M059J (cell line): Measurements from ENCODE around the gene CNGA3. TPM values are rescaled to one million over a fixed set of nuclear protein-coding genes. Genes with fewer than 3 reads are reported as not detected.

Source experiments
- DNase-seq: peaks from one replicate; pipeline ENCODE4 v3.0.0-alpha.2; 2012; ENCODE audit warnings: low read depth
- total RNA-seq: library from RNA; depleted of rRNA; stranded (reverse); fragments of >200 nt; shearing (Covaris generic); gene quantifications from 2 replicates; pipeline ENCODE4 v1.2.3, GENCODE V29; 2014

CNGA3 gene
- total RNA-seq, 1 experiment from 2014 or later, result not detected

DNA sequence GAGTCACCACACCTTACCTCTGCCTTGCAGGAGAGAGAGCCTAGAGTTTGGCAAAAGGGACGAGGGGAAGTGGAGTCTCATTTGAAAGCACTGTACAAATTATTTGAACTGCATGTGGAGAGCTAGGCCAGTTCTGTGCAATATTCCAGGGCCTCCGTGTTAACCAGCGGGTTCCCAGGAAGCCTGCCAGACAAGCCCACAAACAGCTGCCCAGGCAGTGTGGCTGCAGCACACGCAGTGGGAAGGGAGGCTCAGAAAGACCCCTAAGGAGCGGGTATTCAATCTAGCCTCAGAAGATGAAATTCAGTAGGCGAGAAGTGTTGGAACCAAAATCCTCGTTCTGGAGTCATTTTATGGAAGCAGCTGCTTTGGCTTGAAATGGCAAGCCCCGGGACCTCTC lies 30.7 kb downstream of the CNGA3 start:
- DNase-seq, result no peak

DNA sequence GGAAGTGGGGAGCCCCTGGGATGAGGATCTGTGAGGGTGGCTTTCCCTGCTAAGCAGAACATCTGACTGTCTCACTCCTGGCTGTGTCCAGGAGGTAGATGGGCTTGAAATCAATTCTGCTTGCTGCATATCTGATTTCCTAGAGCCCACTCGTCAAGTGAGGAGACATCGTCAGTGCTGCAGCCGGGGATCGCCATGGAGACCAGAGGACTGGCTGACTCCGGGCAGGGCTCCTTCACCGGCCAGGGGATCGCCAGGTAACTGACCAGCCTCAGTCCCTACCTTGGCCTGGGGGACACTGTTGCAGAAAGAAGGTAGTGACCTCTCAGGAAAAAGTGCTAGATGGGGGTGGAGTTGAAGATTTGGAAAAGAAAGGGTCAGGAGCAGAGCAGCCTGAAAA lies 31.3 kb downstream of the CNGA3 start:
- no peak for DNase-seq

DNA sequence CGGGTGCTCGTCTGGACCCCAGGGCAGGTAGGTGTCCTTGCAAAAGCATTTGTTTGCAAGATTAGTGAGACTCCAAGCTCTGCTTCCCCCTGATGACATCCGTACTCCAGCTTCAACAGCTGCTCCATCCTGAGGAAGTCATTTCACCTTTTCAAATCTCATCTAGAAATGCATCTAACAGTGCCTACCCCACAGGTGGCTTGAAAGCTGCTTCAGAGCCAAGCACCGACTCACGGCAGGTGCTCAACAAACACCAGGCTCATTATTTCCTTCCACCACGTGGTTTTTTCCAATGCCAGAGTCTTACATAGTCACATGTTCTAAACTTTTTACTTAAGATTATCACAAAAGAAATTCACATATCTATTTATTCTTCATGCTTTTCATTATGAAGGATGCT lies 31.9 kb downstream of the CNGA3 start:
- DNase-seq, result no peak

DNA sequence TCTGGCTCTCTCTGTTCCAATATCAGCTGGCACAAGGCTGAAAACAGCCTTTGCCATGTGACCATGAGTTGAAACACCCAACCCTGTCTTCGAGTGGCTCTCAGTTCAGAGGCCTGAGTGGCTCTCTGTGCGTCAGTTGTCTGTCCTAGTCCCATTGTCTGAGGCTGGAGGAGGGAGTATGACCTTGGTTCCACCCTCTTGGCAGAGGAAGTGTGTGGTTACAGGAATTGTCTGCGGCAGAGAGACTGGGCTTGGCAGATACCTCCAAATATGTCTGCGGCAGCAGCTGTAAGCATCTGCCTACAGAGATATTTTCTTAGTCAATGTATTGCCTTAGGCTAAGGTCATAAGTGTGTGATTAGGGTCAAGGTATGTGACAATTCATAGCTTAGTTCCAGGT lies 32.6 kb downstream of the CNGA3 start:
- peak; percentile 77 for DNase-seq

DNA sequence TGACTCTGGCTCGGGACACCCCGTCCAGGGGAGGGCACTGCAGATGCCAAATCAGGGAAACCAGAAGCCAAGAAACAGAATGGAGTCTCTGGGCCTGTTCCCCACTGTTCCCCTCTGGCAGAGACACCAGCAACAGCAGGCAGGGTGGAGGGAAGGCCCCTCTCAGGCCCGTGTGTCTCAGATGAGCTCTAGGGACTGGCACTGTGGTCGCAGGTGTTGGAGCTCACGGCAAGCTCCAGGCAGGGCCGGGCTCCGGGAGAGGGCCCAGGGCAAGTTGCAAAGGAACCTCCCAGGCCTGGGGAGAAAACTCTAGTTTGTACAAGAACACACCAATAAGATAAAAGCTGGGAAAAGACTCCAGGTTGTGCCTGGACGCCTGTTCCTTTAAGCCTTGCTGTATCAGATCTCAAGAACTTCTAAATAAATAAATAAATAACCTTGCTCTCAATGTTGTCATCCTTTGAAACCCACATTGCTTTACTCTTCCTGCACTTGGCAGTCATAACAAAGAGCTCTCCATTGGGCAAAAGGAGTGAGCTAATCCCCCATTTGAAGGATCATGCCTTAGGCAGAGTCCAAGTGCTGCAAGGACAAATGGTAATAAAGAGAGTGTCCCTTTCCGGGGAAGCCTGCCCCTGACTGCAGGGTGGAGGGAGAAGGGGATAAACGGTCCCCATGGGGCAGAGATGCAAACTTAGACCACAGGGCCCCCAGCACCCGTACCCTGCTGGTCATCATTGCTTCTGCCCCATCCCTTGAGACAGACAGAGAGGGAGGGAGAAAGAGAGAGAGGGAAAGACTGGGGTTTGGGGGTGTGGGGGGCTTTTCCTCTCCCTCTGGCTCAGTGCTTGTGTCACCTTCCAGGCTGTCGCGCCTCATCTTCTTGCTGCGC lies 33.3 kb downstream of the CNGA3 start:
- peak; percentile 47 for DNase-seq

DNA sequence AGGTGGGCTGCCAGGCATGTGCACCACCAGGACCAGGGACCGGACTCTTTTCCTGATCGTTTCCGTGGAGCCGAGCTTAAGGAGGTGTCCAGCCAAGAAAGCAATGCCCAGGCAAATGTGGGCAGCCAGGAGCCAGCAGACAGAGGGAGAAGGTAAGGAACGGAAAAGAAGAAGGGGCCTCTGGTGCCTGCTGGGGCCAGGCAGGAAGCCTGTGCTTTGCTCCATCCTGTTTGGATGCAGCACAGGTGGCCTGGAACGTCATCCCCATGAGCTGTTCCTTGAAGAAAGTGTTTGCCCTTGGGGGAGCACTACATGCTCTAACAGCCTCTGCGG lies 33.9 kb downstream of the CNGA3 start:
- no peak for DNase-seq

DNA sequence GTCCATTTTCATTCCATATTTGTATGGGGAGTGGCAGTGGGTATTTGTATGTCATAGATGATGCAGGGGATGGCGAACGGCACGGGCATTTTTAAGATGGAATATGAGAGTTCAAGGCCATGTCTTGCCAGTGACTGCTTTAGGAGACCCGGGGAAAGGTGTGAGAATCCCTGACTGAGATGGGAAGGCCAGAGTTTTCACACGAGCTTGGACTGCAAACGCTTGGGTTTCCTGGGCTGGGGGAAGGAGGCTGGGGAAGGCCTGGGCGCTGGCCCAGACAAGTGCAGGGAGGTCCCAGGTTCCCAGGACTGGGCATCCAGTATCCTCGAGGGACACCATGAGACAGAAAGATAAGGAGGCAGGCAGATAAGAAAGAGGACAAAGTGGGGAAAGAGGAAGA lies 35.2 kb downstream of the CNGA3 start:
- DNase-seq, result no peak

DNA sequence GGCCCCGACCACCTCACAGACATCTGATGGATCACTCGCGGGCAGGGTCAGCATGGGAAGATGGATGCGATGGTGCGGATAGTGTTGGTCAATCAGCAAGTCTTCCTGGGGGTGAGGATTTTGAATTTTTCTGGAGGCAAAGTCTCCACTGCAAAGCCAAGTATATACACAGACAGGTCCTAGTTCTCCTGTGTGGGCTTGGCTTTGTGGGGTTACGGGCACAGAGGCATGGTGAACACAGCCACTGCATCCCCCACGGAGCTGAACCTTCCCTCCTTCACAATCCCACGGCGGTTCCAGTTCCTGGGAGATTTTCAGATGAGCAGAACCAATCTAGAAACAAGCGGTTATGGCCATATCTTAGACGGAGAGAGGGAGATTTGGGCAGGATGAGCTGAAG lies 35.8 kb downstream of the CNGA3 start:
- no peak for DNase-seq

DNA sequence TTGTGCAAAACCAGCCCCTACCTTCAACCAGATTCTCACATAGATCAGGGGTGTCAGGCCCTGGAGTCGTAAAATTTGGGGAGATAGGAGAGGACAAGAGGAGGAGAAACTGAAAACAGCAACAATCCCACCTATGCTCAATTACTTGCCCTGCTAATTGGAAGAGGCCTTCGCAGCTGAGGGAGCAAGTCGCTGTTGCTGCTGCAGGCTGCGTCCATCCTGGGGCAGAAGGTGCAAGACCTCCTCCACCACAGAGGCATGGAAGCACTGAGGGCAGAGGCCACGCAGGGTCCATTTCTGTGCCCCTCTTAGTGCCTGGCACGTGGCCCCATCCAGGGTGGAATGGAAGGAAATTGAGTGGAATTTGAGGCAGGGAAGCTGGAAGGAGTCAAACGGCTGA lies 36.5 kb downstream of the CNGA3 start:
- DNase-seq, result no peak

DNA sequence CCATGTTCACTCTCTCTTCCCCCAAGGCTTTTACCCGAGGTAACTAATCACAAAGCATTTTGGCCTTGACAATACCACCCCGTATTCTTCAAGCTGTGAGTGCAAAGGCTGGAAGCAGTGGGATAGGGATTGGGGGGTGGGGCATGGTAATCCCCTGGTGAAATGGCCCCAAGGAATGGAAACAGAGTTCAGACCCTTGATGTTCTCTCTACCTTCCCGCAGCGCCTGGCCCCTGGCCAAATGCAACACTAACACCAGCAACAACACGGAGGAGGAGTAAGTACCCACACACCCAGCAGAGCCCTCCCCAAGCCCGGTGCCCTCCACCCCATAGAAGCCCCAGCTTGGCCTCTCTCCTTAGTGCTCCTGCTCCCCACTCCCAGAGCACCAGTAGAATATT lies 36.9 kb downstream of the CNGA3 start:
- DNase-seq, result no peak

DNA sequence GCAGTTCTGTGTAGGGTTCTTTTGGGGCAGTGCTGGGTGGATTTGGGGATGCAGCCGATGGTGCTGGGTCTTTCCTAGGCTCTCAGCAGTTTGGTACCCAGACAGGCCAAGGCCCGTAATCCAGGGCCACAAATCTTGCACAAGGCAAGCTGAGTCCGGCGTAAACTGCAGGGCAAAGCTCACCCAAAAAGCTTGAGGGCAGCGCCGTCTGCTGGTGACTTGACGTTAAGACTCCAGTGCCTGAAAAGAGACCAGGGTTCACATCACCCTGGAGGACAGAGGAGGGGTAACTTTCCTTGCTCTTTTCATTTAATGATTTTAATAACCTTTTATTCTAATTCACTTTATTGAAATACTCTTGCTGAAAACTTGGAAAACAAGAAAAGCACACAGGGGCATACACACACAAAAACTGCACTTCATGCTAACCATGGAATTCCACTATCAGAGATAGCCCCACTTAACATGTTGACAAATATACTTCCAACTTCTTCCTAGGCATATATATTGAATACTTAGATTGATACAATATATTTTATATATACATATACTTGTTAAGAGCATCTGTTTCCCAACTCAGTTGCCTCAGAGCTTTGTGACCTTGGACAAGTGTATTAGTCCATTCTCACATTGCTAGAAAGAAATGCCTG lies 38.9 kb downstream of the CNGA3 start:
- DNase-seq, result peak; percentile 64

DNA sequence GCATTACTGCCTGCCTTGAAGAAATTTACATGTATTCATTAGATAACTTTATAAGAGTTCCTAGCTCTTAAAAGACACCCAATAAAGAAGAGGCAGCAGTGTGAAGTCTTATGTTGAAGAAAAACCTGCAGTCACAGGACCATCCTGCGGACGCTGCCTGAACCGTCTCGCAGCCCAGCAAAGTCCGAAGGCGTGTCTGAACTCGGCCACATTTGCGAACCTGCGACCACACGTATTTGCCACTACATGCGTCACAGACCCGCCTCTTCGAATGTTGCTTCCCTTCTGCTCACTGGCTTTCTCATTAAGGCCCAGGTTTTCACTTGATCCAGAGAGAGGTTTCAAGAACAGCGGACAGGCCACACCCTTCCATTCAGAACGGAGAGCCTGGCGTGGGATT lies 41.2 kb downstream of the CNGA3 start:
- no peak for DNase-seq

DNA sequence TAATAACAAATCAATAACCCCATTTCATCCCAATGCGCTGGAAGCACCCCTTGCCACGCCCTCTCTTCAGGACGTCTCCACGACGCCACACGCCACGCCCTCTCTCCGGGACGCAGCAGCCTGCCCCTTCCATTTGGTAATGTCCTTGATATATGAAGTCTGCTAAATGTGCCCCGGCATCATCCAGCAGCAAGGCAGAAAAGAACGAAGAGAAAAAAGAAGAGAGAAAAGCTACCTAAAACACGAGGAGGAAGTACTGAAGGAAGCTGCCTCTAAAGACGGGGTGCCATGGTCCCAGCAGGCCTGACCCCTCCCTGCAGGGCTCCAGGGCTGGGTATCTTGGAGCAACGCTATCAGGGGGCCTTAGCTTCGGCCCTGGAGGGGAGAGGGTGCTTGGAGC lies 41.8 kb downstream of the CNGA3 start:
- no peak for DNase-seq

DNA sequence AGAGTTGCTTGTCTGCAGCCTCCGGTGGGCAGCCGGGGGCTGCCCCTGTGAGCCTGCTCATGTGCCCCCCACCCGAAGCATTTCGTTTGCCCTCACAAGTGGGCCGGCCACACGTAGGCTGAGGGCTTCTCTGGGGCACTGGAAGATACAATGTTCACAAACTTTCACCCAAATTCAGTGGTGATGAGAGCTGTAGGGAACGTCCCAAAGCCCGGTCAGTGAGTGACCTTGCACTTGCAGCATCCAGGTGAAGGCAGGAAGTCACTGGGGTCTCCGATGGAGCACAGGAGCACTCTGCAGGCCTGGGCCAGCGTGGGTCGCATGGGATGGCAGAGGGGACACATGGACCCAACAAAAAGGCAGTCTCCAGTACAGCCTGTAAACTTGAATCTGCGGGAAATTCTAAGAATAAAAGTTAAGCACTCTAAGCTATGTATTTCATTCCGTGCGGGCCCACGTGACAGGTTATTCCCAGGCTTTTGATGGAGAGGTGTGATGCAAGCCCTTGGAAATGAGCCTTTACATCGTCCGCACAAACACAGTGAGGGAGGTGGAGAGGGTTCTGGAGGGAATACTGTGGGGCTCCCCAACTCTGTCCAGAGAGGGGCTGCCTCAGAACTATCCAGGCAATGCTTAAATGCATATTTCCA lies 42.5 kb downstream of the CNGA3 start:
- no peak for DNase-seq

DNA sequence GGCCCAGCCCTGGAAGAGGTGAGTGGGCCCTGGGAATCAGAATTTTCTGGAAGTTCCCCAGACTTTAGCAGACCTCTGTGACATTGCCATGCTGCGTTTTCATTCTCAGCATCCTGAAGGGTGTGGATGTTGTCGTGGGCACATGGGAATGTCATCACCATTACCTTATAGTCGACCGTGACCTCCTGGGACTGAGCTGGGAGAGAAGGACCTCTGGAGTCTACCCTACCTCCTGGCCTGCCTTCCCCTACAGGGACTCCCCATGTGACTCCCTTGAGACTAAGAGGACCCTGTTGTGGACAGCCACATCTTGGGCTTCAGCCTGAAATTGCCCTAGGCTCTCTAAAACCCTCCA lies 43.0 kb downstream of the CNGA3 start:
- DNase-seq, result no peak

DNA sequence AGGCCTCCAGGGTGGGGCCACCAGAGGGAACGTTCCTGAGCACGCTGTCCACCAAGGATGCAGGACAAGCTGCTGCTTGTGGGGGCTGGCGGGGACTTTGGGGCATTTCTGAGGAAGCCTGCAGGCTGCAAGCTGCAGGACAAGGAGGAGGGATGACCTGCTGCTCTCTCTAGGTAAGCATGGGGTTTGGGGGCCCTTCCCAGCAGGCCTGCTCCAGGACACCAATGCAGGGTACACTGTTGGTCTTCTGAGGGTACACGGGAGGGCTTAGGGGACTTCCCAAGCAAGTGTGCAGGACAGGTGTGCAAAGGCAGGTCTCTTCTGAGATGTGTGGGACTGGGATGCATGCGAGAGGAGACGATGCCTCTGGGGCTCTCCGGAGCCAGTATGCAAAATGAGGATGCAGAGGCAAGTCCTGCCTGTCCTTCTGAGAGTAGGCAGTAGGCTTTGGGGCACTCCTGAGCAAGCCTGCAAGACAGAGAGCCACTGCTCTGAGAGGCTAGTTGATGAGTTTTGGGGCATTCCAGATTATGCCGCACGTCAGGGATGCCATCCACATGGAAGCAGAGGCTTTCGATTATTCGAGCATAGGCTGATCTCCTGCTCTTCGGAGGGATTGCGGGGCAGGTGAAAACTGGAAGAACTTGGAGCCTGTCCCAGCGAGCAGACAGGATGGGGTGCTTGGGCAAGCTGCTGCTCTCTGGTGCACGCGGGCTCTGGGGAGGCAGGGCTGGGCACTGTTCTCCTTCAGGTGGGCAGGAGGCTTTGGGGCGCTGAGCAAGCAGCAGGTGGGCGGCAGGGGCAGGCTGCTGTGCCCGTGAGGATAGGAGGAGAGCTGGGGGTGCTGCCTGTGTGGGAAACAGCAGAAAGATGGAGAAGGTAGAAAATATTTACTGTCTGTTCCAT lies 44.6 kb downstream of the CNGA3 start:
- no peak for DNase-seq

DNA sequence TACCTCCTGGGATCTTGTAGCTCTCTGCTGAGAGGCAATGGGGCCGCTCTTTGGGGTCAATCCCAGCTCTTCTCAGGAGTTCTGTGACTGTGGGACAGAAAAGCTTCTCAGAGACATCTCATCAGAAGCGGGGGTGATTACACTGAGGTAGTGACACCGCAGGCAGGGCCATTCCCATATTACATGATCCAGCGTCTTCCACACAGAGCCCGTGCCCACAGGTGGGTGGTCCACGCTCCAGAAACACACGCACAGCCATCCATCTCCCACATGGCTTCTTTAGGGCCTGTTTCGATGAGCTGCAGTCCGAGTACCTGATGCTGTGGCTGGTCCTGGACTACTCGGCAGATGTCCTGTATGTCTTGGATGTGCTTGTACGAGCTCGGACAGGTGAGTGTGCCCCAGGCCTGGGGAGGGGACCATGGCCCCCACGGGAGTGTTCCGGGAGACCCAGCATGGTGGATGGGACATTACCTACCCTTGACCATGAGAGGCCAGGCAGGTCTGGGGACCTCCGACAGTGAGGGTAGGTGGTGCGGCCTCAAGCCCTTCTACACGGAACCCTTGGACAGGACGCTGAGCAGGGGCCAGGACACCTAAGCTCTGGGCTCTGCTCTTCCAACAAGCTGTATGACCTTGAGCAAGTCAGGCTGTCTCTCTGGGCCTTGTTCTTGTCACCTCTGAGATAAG lies 45.5 kb downstream of the CNGA3 start:
- no peak for DNase-seq

DNA sequence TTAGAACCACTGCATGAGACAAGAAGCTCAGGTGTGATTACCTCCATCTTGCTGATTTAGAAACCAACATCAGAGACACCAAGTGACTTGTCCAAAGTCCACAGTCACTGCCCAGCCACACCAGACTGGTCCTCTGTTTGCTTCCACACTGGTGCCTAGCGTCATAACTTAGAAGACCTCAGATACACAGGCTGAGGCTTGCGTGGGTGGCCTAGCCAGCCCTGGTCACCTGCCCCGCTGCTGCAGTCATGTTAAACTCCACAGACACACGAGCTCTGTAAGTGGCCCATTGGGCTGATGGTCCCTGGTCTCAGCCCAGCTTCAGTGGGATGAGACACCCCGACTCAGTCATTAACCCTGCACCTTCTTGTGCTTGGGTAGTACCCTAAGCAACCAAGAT lies 47.1 kb downstream of the CNGA3 start:
- DNase-seq, result no peak

DNA sequence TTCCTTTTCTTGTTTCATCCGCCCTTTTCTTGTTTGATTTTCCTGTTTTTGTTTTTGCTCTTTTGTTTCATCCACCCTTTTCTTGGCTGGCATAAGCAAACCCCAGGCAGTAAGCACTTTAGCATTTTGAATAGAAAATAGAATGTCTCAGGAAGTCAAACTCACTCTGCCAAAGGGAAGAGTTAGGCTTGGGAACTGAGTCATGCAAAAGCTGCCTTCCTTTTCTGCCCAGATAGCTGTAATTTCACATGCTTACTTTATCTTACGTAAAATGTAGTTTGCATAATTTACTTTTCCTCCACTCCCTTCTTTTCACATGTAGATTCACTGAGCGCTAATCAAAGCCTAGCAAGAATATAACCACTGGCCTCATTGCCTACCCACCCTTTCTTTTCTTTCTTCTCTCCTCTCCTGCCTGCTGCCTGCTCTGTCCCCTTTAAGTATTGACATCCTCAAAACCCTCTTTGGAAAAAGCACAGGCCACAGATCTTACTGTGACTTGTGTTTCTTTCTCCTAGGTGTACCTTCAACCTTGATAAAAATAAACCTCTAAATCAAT lies 48.4 kb downstream of the CNGA3 start:
- DNase-seq, result no peak

DNA sequence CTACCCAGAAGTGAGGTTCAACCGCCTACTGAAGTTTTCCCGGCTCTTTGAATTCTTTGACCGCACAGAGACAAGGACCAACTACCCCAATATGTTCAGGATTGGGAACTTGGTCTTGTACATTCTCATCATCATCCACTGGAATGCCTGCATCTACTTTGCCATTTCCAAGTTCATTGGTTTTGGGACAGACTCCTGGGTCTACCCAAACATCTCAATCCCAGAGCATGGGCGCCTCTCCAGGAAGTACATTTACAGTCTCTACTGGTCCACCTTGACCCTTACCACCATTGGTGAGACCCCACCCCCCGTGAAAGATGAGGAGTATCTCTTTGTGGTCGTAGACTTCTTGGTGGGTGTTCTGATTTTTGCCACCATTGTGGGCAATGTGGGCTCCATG lies 49.7 kb downstream of the CNGA3 start:
- no peak for DNase-seq

DNA sequence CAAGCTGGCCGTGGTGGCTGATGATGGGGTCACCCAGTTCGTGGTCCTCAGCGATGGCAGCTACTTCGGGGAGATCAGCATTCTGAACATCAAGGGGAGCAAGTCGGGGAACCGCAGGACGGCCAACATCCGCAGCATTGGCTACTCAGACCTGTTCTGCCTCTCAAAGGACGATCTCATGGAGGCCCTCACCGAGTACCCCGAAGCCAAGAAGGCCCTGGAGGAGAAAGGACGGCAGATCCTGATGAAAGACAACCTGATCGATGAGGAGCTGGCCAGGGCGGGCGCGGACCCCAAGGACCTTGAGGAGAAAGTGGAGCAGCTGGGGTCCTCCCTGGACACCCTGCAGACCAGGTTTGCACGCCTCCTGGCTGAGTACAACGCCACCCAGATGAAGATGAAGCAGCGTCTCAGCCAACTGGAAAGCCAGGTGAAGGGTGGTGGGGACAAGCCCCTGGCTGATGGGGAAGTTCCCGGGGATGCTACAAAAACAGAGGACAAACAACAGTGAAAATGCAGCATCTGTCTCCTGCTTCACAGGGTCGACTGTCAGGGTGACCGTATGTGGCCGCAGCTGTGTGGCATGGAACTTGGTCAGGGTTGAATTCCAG lies 50.6 kb downstream of the CNGA3 start:
- no peak for DNase-seq
